MM.1S (cell line): ENCODE data around the gene IQGAP2.

Experiments used
- DNase-seq: peaks from one replicate; pipeline ENCODE4 v3.0.0-alpha.2; 2015
- H2AFZ ChIP-seq: fragments of 300-600 bp; sonication (generic); 2 replicates; pipeline ENCODE4 v1.6.0; 2016; ENCODE audit warnings: antibody characterized with exemption, low read length
- H3F3A ChIP-seq: fragments of 300-600 bp; sonication (generic); 2 replicates; pipeline ENCODE4 v1.6.1; 2016; ENCODE audit warnings: mild to moderate bottlenecking, antibody characterized with exemption, low read length, moderate library complexity, mixed read lengths; ENCODE audit not compliant: insufficient read depth
- H3K27ac ChIP-seq: fragments of 300-600 bp; sonication (generic); 2 replicates; pipeline ENCODE4 v1.5.1; 2016; ENCODE audit warnings: mild to moderate bottlenecking, low read length
- H3K27me3 ChIP-seq: fragments of 300-600 bp; sonication (generic); replicated peaks from 2 replicates; pipeline ENCODE4 v1.6.0; 2016; ENCODE audit warnings: low read length; ENCODE audit not compliant: insufficient read depth
- H3K36me3 ChIP-seq: fragments of 300-600 bp; sonication (generic); replicated peaks from 2 replicates; pipeline ENCODE4 v1.6.1; 2016; ENCODE audit warnings: mild to moderate bottlenecking, low read length, mixed read lengths; ENCODE audit not compliant: insufficient read depth
- H3K4me1 ChIP-seq: fragments of 300-600 bp; sonication (generic); 2 replicates; pipeline ENCODE4 v1.6.1; 2016; ENCODE audit warnings: low read length, mixed read lengths
- H3K4me2 ChIP-seq: fragments of 300-600 bp; sonication (generic); 2 replicates; pipeline ENCODE4 v1.6.0; 2016; ENCODE audit warnings: low read depth, low read length
- H3K4me3 ChIP-seq: fragments of 300-600 bp; sonication (generic); 2 replicates; pipeline ENCODE4 v1.5.1; 2016; ENCODE audit warnings: low read length, mixed read lengths
- H3K79me2 ChIP-seq: fragments of 300-600 bp; sonication (generic); 2 replicates; pipeline ENCODE4 v1.6.1; 2016; ENCODE audit warnings: mixed run types, low read length, mixed read lengths
- H3K9ac ChIP-seq: fragments of 300-600 bp; sonication (generic); 2 replicates; pipeline ENCODE4 v1.6.1; 2016; ENCODE audit warnings: low read length, mixed read lengths
- H3K9me2 ChIP-seq: fragments of 300-600 bp; sonication (generic); replicated peaks from 2 replicates; pipeline ENCODE4 v1.6.1; 2016; ENCODE audit warnings: mild to moderate bottlenecking, low read length, mixed read lengths; ENCODE audit not compliant: insufficient read depth
- H3K9me3 ChIP-seq: fragments of 300-600 bp; sonication (generic); replicated peaks from 2 replicates; pipeline ENCODE4 v1.6.1; 2016; ENCODE audit warnings: mild to moderate bottlenecking, low read length, mixed read lengths; ENCODE audit not compliant: insufficient read depth
- H4K20me1 ChIP-seq: fragments of 300-600 bp; sonication (generic); 2 replicates; pipeline ENCODE4 v1.6.1; 2016; ENCODE audit warnings: mild to moderate bottlenecking, low read length, moderate library complexity, mixed read lengths; ENCODE audit not compliant: insufficient read depth
- CTCF ChIP-seq: fragments of 300-600 bp; sonication (generic); IDR thresholded peaks from 2 replicates; pipeline ENCODE4 v1.5.1; 2016; ENCODE audit warnings: antibody characterized with exemption, low read length, mixed read lengths
- EZH2 ChIP-seq: fragments of 300-600 bp; sonication (generic); optimal IDR thresholded peaks from 2 replicates; pipeline ENCODE3; 2017; ENCODE audit warnings: low read depth, mild to moderate bottlenecking, antibody characterized with exemption, low read length, mixed read lengths
- EZH2phosphoT487 ChIP-seq: fragments of 300-600 bp; sonication (generic); IDR thresholded peaks from 2 replicates; pipeline ENCODE4 v1.6.1; 2018; ENCODE audit warnings: antibody characterized with exemption, low read length

Gene IQGAP2

GRCh38 chr5:76744632-76745031, 341.5 kb downstream of the IQGAP2 start:
- H3K9ac ChIP-seq: no peak overlapping the region
- H3K9me2 ChIP-seq: no peaks in the 10 kb centered on the region
- H3K36me3 ChIP-seq: no peaks in the 10 kb centered on the region
- no peak overlapping the region for H3K4me3 ChIP-seq
- H3K4me2 ChIP-seq: no peak overlapping the region
- H3F3A ChIP-seq: peaks cover 16% of the 10 kb centered on the region
- H3K27me3 ChIP-seq: no peaks in the 10 kb centered on the region
- H3K9me3 ChIP-seq: no peaks in the 10 kb centered on the region
- no peaks in the 10 kb centered on the region for H3K79me2 ChIP-seq
- TF ChIP-seq EZH2 (no peak), EZH2phosphoT487 (no peak), CTCF (no peak)
- no peaks in the 10 kb centered on the region for H4K20me1 ChIP-seq
- H3K27ac ChIP-seq: no peak overlapping the region
- no peak for DNase-seq
- peaks cover 16% of the 10 kb centered on the region for H3K4me1 ChIP-seq
- no peak overlapping the region for H2AFZ ChIP-seq

GRCh38 chr5:76745670-76746069, 342.6 kb downstream of the IQGAP2 start:
- H3K4me3 ChIP-seq: no peak overlapping the region
- H4K20me1 ChIP-seq: no peaks in the 10 kb centered on the region
- TF ChIP-seq CTCF (no peak), EZH2phosphoT487 (no peak), EZH2 (no peak)
- no peaks in the 10 kb centered on the region for H3K79me2 ChIP-seq
- no peak overlapping the region for H2AFZ ChIP-seq
- DNase-seq: no peak
- no peaks in the 10 kb centered on the region for H3K27me3 ChIP-seq
- no peak overlapping the region for H3K9ac ChIP-seq
- no peak overlapping the region for H3K27ac ChIP-seq
- H3K9me3 ChIP-seq: no peaks in the 10 kb centered on the region
- H3K9me2 ChIP-seq: no peaks in the 10 kb centered on the region
- no peak overlapping the region for H3K4me2 ChIP-seq
- peaks cover 13% of the 10 kb centered on the region for H3F3A ChIP-seq
- H3K36me3 ChIP-seq: no peaks in the 10 kb centered on the region
- peaks cover 12% of the 10 kb centered on the region for H3K4me1 ChIP-seq

GRCh38 chr5:76746677-76747076, 343.6 kb downstream of the IQGAP2 start:
- no peak overlapping the region for H3K4me3 ChIP-seq
- no peaks in the 10 kb centered on the region for H3K79me2 ChIP-seq
- no peak for DNase-seq
- H2AFZ ChIP-seq: no peak overlapping the region
- no peaks in the 10 kb centered on the region for H3K36me3 ChIP-seq
- H3F3A ChIP-seq: peaks cover 4% of the 10 kb centered on the region
- TF ChIP-seq CTCF: peak; percentile 16; the same call in 1 of the 2 replicates
- no peak for TF ChIP-seq EZH2
- no peaks in the 10 kb centered on the region for H3K27me3 ChIP-seq
- no peak overlapping the region for H3K4me2 ChIP-seq
- H3K9me3 ChIP-seq: no peaks in the 10 kb centered on the region
- H3K9ac ChIP-seq: no peak overlapping the region
- H4K20me1 ChIP-seq: no peaks in the 10 kb centered on the region
- H3K27ac ChIP-seq: no peak overlapping the region
- no peaks in the 10 kb centered on the region for H3K9me2 ChIP-seq
- H3K4me1 ChIP-seq: peaks cover 5% of the 10 kb centered on the region

- Histone ChIP-seq H3K4me2 (no peak overlapping the region), H3K9me2 (no peaks in the 10 kb centered on the region), H3K4me3 (no peak overlapping the region), H3K36me3 (no peaks in the 10 kb centered on the region), H3K9ac (no peak overlapping the region), H3K4me1 (no peaks in the 10 kb centered on the region), H3K27ac (no peak overlapping the region), H3K27me3 (no peaks in the 10 kb centered on the region), H3K79me2 (no peaks in the 10 kb centered on the region), H3F3A (no peaks in the 10 kb centered on the region), H4K20me1 (no peaks in the 10 kb centered on the region), H3K9me3 (no peaks in the 10 kb centered on the region), H2AFZ (no peak overlapping the region)
- no peak for DNase-seq
- TF ChIP-seq EZH2 (no peak), EZH2phosphoT487 (no peak), CTCF (no peak)
Measured at GRCh38 chr5:76747706-76748105, 344.6 kb downstream of the IQGAP2 start.
